Measurements from ENCODE around the gene CSTPP1. TPM values are rescaled to one million over a fixed set of nuclear protein-coding genes. Genes with fewer than 3 reads are reported as not detected.

The CSTPP1 gene
- total and polyA plus RNA-seq, 2 of the 8 experiments (the other 6 are each of a cell fraction or from before 2014, with no cell fraction given), result 24.2 to 28.7 TPM

GRCh38 chr11:46978005-46978491 is 41.5 kb downstream of the CSTPP1 start (continued):
- no peak for TF ChIP-seq CHD7 (IDR thresholded peaks at IDR 0.05; ENCODE audit: insufficient replicate concordance, low read length)
- no peak for TF ChIP-seq ASH2L (IDR thresholded peaks at IDR 0.05; ENCODE audit: low read length)
- TF ChIP-seq BRCA1 (IDR thresholded peaks at IDR 0.05; ENCODE audit: low read depth, low read length), result no peak
- TF ChIP-seq POLR2A (IDR thresholded peaks at IDR 0.05; ENCODE audit: control extremely low read depth in 1 of 2, low read depth in 2 of 2, low read length in 2 of 2), result no peak
- no peak for TF ChIP-seq POLR2AphosphoS5 (IDR thresholded peaks at IDR 0.05; ENCODE audit: low read depth, low read length)
- no peak for TF ChIP-seq BCL11A (IDR thresholded peaks at IDR 0.05; ENCODE audit: low read depth in 2 of 2, low read length in 2 of 2)
- TF ChIP-seq SUZ12 (IDR thresholded peaks at IDR 0.05; ENCODE audit: low read length), result no peak
- no peak for TF ChIP-seq RFX5 (IDR thresholded peaks at IDR 0.05; ENCODE audit: borderline replicate concordance, low read depth, low read length)
- TF ChIP-seq CBX5 (IDR thresholded peaks at IDR 0.05; ENCODE audit: low read depth, low read length), result no peak
- TF ChIP-seq SAP30 (IDR thresholded peaks at IDR 0.05; ENCODE audit: insufficient read depth, insufficient replicate concordance, low read length), result no peak
- no peak for TF ChIP-seq TAF1 (IDR thresholded peaks at IDR 0.05; ENCODE audit: low read depth, low read length)
- no peak for TF ChIP-seq NANOG (IDR thresholded peaks at IDR 0.05; ENCODE audit: insufficient read depth, low read depth, low read length, poor library complexity, severe bottlenecking)
